ENCODE results near the gene MUC2. TPM values are rescaled to one million over a fixed set of nuclear protein-coding genes. Genes with fewer than 3 reads are reported as not detected.

MUC2 gene
- total RNA-seq, 2 donors from 2014 or later = not detected

- no peak for DNase-seq (ENCODE audit: low spot score)
- H3K27me3 ChIP-seq = no peaks in the 10 kb centered on the region
- H3K4me1 ChIP-seq = no peaks in the 10 kb centered on the region
- no peaks in the 10 kb centered on the region for H3K36me3 ChIP-seq
- H3K4me3 ChIP-seq = no peak overlapping the region
- no peaks in the 10 kb centered on the region for H3K9me3 ChIP-seq
- TF ChIP-seq CTCF (IDR thresholded peaks at IDR 0.05) = no peak
- no peak overlapping the region for H3K27ac ChIP-seq
Observed at GRCh38 chr11:1091332-1092083, 16.8 kb downstream of the MUC2 start.

- no peaks in the 10 kb centered on the region for H3K9me3 ChIP-seq
- H3K4me1 ChIP-seq = no peaks in the 10 kb centered on the region
- H3K4me3 ChIP-seq = no peak overlapping the region
- TF ChIP-seq CTCF (IDR thresholded peaks at IDR 0.05) = no peak
- no peaks in the 10 kb centered on the region for H3K36me3 ChIP-seq
- H3K27ac ChIP-seq = no peak overlapping the region
- no peak for DNase-seq (ENCODE audit: low spot score)
- no peaks in the 10 kb centered on the region for H3K27me3 ChIP-seq
Observed at GRCh38 chr11:1092145-1092670, 17.5 kb downstream of the MUC2 start.

- H3K36me3 ChIP-seq = no peaks in the 10 kb centered on the region
- H3K27me3 ChIP-seq = no peaks in the 10 kb centered on the region
- no peaks in the 10 kb centered on the region for H3K9me3 ChIP-seq
- no peak overlapping the region for H3K27ac ChIP-seq
- no peaks in the 10 kb centered on the region for H3K4me1 ChIP-seq
- H3K4me3 ChIP-seq = no peak overlapping the region
- no peak for TF ChIP-seq CTCF (IDR thresholded peaks at IDR 0.05)
- DNase-seq (ENCODE audit: low spot score) = no peak
Observed at GRCh38 chr11:1092919-1093318, 18.2 kb downstream of the MUC2 start.

- H3K36me3 ChIP-seq = no peaks in the 10 kb centered on the region
- TF ChIP-seq CTCF (IDR thresholded peaks at IDR 0.05) = no peak
- no peak overlapping the region for H3K27ac ChIP-seq
- DNase-seq (ENCODE audit: low spot score) = no peak
- no peaks in the 10 kb centered on the region for H3K4me1 ChIP-seq
- H3K9me3 ChIP-seq = no peaks in the 10 kb centered on the region
- no peaks in the 10 kb centered on the region for H3K27me3 ChIP-seq
- no peak overlapping the region for H3K4me3 ChIP-seq
Observed at GRCh38 chr11:1099519-1100355, 25.1 kb downstream of the MUC2 start.

- TF ChIP-seq CTCF (IDR thresholded peaks at IDR 0.05) = no peak
- no peak overlapping the region for H3K27ac ChIP-seq
- no peaks in the 10 kb centered on the region for H3K27me3 ChIP-seq
- H3K4me3 ChIP-seq = no peak overlapping the region
- H3K9me3 ChIP-seq = no peaks in the 10 kb centered on the region
- H3K36me3 ChIP-seq = no peaks in the 10 kb centered on the region
- H3K4me1 ChIP-seq = no peaks in the 10 kb centered on the region
- no peak for DNase-seq (ENCODE audit: low spot score)
Observed at GRCh38 chr11:1100417-1101245, 26.0 kb downstream of the MUC2 start.
